ENCODE measurements around the gene FGF22. TPM values are rescaled to one million over a fixed set of nuclear protein-coding genes. Genes with fewer than 3 reads are reported as not detected.

FGF22 gene
- total RNA-seq, 1 donor from 2014 or later: 0.38 TPM

- DNase-seq (ENCODE audit: low spot score in 2 of 2, unreplicated experiment in 2 of 2): no peak
- H3K4me3 Mint-ChIP-seq: no peak overlapping the region
- no peak for TF ChIP-seq CTCF (IDR thresholded peaks at IDR 0.05; ENCODE audit: unreplicated experiment)
- H3K9me3 Mint-ChIP-seq: no peaks in the 10 kb centered on the region
- H3K27ac Mint-ChIP-seq: no peak overlapping the region
- H3K4me1 Mint-ChIP-seq: peaks cover 4% of the 10 kb centered on the region
- H3K36me3 Mint-ChIP-seq: peaks cover 9% of the 10 kb centered on the region
- peaks cover 8% of the 10 kb centered on the region for H3K27me3 Mint-ChIP-seq (ENCODE audit: low read depth)
Observed at GRCh38 chr19:643736-644135, 4.1 kb downstream of the FGF22 start.

- peaks cover 9% of the 10 kb centered on the region for H3K36me3 Mint-ChIP-seq
- H3K27ac Mint-ChIP-seq: no peak overlapping the region
- no peak for TF ChIP-seq CTCF (IDR thresholded peaks at IDR 0.05; ENCODE audit: unreplicated experiment)
- peaks cover 2% of the 10 kb centered on the region for H3K27me3 Mint-ChIP-seq (ENCODE audit: low read depth)
- H3K9me3 Mint-ChIP-seq: no peaks in the 10 kb centered on the region
- no peak overlapping the region for H3K4me3 Mint-ChIP-seq
- no peak for DNase-seq (ENCODE audit: low spot score in 2 of 2, unreplicated experiment in 2 of 2)
- H3K4me1 Mint-ChIP-seq: peaks cover 1% of the 10 kb centered on the region
Observed at GRCh38 chr19:644363-644762, 4.7 kb downstream of the FGF22 start.

- no peaks in the 10 kb centered on the region for H3K4me1 Mint-ChIP-seq
- H3K27me3 Mint-ChIP-seq (ENCODE audit: low read depth): no peaks in the 10 kb centered on the region
- no peak for TF ChIP-seq CTCF (IDR thresholded peaks at IDR 0.05; ENCODE audit: unreplicated experiment)
- no peak overlapping the region for H3K4me3 Mint-ChIP-seq
- DNase-seq (ENCODE audit: low spot score in 2 of 2, unreplicated experiment in 2 of 2): no peak
- no peaks in the 10 kb centered on the region for H3K9me3 Mint-ChIP-seq
- H3K27ac Mint-ChIP-seq: no peak overlapping the region
- peaks cover 9% of the 10 kb centered on the region for H3K36me3 Mint-ChIP-seq
Observed at GRCh38 chr19:644789-645188, 5.1 kb downstream of the FGF22 start.

GRCh38 chr19:645912-646778 is 6.5 kb downstream of the FGF22 start:
- Mint-ChIP-seq H3K36me3 (peaks cover 9% of the 10 kb centered on the region), H3K27me3 (ENCODE audit: low read depth) (no peaks in the 10 kb centered on the region), H3K4me1 (no peaks in the 10 kb centered on the region), H3K9me3 (no peaks in the 10 kb centered on the region), H3K4me3 (no peak overlapping the region), H3K27ac (peak overlapping the region; percentile 14)
- no peak for TF ChIP-seq CTCF (IDR thresholded peaks at IDR 0.05; ENCODE audit: unreplicated experiment)
- no peak for DNase-seq (ENCODE audit: low spot score in 2 of 2, unreplicated experiment in 2 of 2)

GRCh38 chr19:646779-647565 is 7.3 kb downstream of the FGF22 start:
- no peak overlapping the region for H3K27ac Mint-ChIP-seq
- H3K4me1 Mint-ChIP-seq: no peaks in the 10 kb centered on the region
- peaks cover 9% of the 10 kb centered on the region for H3K36me3 Mint-ChIP-seq
- no peak for DNase-seq (ENCODE audit: low spot score in 2 of 2, unreplicated experiment in 2 of 2)
- no peak for TF ChIP-seq CTCF (IDR thresholded peaks at IDR 0.05; ENCODE audit: unreplicated experiment)
- no peaks in the 10 kb centered on the region for H3K27me3 Mint-ChIP-seq (ENCODE audit: low read depth)
- no peaks in the 10 kb centered on the region for H3K9me3 Mint-ChIP-seq
- no peak overlapping the region for H3K4me3 Mint-ChIP-seq

Data from mesothelial cell of epicardium (in vitro differentiated cells).